Effector memory CD4-positive, alpha-beta T cell (primary cell): ENCODE data around the gene STXBP3.
"Not testable (repeated sequence)": the region's sequence is repeated elsewhere in the genome, so short reads cannot be mapped to it uniquely, and the experiment has no call there.

Experiments
- DNase-seq, 3 donors: peaks; one replicate each; pipeline ENCODE4 v3.0.0-alpha.2; 2020
- H3K27ac ChIP-seq: 2 replicates; pipeline ENCODE4 v1.7.0; 2013; ENCODE audit warnings: mild to moderate bottlenecking, low read length, moderate library complexity; ENCODE audit not compliant: insufficient read depth, poor library complexity, severe bottlenecking
- H3K27me3 ChIP-seq: replicated peaks from 2 replicates; pipeline ENCODE4 v1.7.0; 2013; ENCODE audit warnings: mild to moderate bottlenecking, low read length; ENCODE audit not compliant: insufficient read depth, control insufficient read depth, poor library complexity, severe bottlenecking
- H3K36me3 ChIP-seq: 2 replicates; pipeline ENCODE4 v1.7.0; 2013; ENCODE audit warnings: mild to moderate bottlenecking, low read length, moderate library complexity; ENCODE audit not compliant: control insufficient read depth, insufficient read depth
- H3K4me1 ChIP-seq: 2 replicates; pipeline ENCODE4 v1.7.0; 2013; ENCODE audit warnings: low read length, mild to moderate bottlenecking; ENCODE audit not compliant: control insufficient read depth, insufficient read depth, poor library complexity, severe bottlenecking
- H3K4me3 ChIP-seq: 2 replicates; pipeline ENCODE4 v1.7.0; 2013; ENCODE audit warnings: low read length, low read depth, mild to moderate bottlenecking; ENCODE audit not compliant: insufficient read depth, poor library complexity, severe bottlenecking
- H3K9me3 ChIP-seq: 2 replicates; pipeline ENCODE4 v1.7.0; 2013; ENCODE audit warnings: mild to moderate bottlenecking, low read length, moderate library complexity; ENCODE audit not compliant: control insufficient read depth

STXBP3 gene

GRCh38 chr1:108758796-108759195, 12.3 kb downstream of the STXBP3 start:
- H3K4me1 ChIP-seq = no peaks in the 10 kb centered on the region
- no peak overlapping the region for H3K4me3 ChIP-seq
- peaks cover 42% of the 10 kb centered on the region for H3K36me3 ChIP-seq
- no peaks in the 10 kb centered on the region for H3K27me3 ChIP-seq
- no peaks in the 10 kb centered on the region for H3K9me3 ChIP-seq
- DNase-seq = no peak
- no peak overlapping the region for H3K27ac ChIP-seq

- Histone ChIP-seq H3K9me3 (no peaks in the 10 kb centered on the region), H3K36me3 (peaks cover 41% of the 10 kb centered on the region), H3K4me1 (no peaks in the 10 kb centered on the region), H3K27me3 (no peaks in the 10 kb centered on the region), H3K4me3 (no peak overlapping the region), H3K27ac (no peak overlapping the region)
- no peak for DNase-seq
These were observed 20.6 kb downstream of the STXBP3 start for GRCh38 chr1:108767115-108767514.

- Histone ChIP-seq H3K36me3 (peaks cover 40% of the 10 kb centered on the region), H3K4me3 (no peak overlapping the region)
- no peak for DNase-seq
These were observed 21.2 kb downstream of the STXBP3 start for GRCh38 chr1:108767708-108768107.

GRCh38 chr1:108777839-108778238, 31.4 kb downstream of the STXBP3 start:
- Histone ChIP-seq H3K36me3 (peaks cover 58% of the 10 kb centered on the region), H3K9me3 (no peaks in the 10 kb centered on the region), H3K4me3 (no peak overlapping the region), H3K27ac (no peak overlapping the region), H3K27me3 (no peaks in the 10 kb centered on the region), H3K4me1 (no peaks in the 10 kb centered on the region)
- DNase-seq = no peak

More at GRCh38 chr1:108767708-108768107, 21.2 kb downstream of the STXBP3 start:
- Histone ChIP-seq H3K4me1 (no peaks in the 10 kb centered on the region), H3K9me3 (no peaks in the 10 kb centered on the region), H3K27me3 (no peaks in the 10 kb centered on the region), H3K27ac (no peak overlapping the region)

- Histone ChIP-seq H3K4me1 (no peaks in the 10 kb centered on the region), H3K4me3 (no peak overlapping the region), H3K9me3 (no peaks in the 10 kb centered on the region), H3K27me3 (no peaks in the 10 kb centered on the region), H3K27ac (no peak overlapping the region), H3K36me3 (peaks cover 58% of the 10 kb centered on the region)
- no peak for DNase-seq
These were observed 33.0 kb downstream of the STXBP3 start for GRCh38 chr1:108779455-108779854.

- no peak overlapping the region for H3K27ac ChIP-seq
- H3K36me3 ChIP-seq = peaks cover 61% of the 10 kb centered on the region
- no peak for DNase-seq
These were observed 34.6 kb downstream of the STXBP3 start for GRCh38 chr1:108780937-108781574.

GRCh38 chr1:108781575-108781944, 35.1 kb downstream of the STXBP3 start:
- not testable (repeated sequence) for DNase-seq, H3K9me3 ChIP-seq, H3K27me3 ChIP-seq, H3K4me1 ChIP-seq, H3K27ac ChIP-seq, H3K4me3 ChIP-seq
- peaks cover 66% of the 10 kb centered on the region for H3K36me3 ChIP-seq

More at GRCh38 chr1:108780937-108781574, 34.6 kb downstream of the STXBP3 start:
- H3K9me3 ChIP-seq = peaks cover 7% of the 10 kb centered on the region
- no peaks in the 10 kb centered on the region for H3K27me3 ChIP-seq
- no peak overlapping the region for H3K4me3 ChIP-seq
- no peaks in the 10 kb centered on the region for H3K4me1 ChIP-seq

GRCh38 chr1:108785264-108785663, 38.8 kb downstream of the STXBP3 start:
- Histone ChIP-seq H3K27ac (no peak overlapping the region), H3K9me3 (peaks cover 7% of the 10 kb centered on the region), H3K4me1 (no peaks in the 10 kb centered on the region), H3K4me3 (no peak overlapping the region), H3K27me3 (no peaks in the 10 kb centered on the region), H3K36me3 (peaks cover 59% of the 10 kb centered on the region)
- DNase-seq = no peak

- H3K36me3 ChIP-seq = peaks cover 59% of the 10 kb centered on the region
- H3K27me3 ChIP-seq = no peaks in the 10 kb centered on the region
- H3K9me3 ChIP-seq = peaks cover 7% of the 10 kb centered on the region
- DNase-seq = no peak
- no peak overlapping the region for H3K4me3 ChIP-seq
- H3K4me1 ChIP-seq = no peaks in the 10 kb centered on the region
- no peak overlapping the region for H3K27ac ChIP-seq
These were observed 39.4 kb downstream of the STXBP3 start for GRCh38 chr1:108785880-108786279.

GRCh38 chr1:108791790-108792189, 45.3 kb downstream of the STXBP3 start:
- H3K9me3 ChIP-seq = no peaks in the 10 kb centered on the region
- no peaks in the 10 kb centered on the region for H3K27me3 ChIP-seq
- no peak overlapping the region for H3K27ac ChIP-seq
- no peak overlapping the region for H3K4me3 ChIP-seq
- H3K4me1 ChIP-seq = no peaks in the 10 kb centered on the region
- peaks cover 51% of the 10 kb centered on the region for H3K36me3 ChIP-seq
- DNase-seq = no peak
